M059J (cell line): ENCODE data around the gene MT1B. TPM values are rescaled to one million over a fixed set of nuclear protein-coding genes. Genes with fewer than 3 reads are reported as not detected.

ENCODE experiments used
- DNase-seq: peaks from one replicate; pipeline ENCODE4 v3.0.0-alpha.2; 2012; ENCODE audit warnings: low read depth
- total RNA-seq: library from RNA; depleted of rRNA; stranded (reverse); fragments of >200 nt; shearing (Covaris generic); gene quantifications from 2 replicates; pipeline ENCODE4 v1.2.3, GENCODE V29; 2014; rRNA removed

Gene MT1B
- total RNA-seq: not detected in 2 replicates

GRCh38 chr16:56651586-56651985 is at the start of gene MT1B:
MT1B (plus strand) TSS chr16:56651886; CDS start chr16:56651954, 68 bp downstream.
- DNase-seq: no peak

- DNase-seq: peak; percentile 75
These were observed 48.1 kb upstream of the MT1B start for GRCh38 chr16:56603589-56603988.

GRCh38 chr16:56604966-56605365 is 46.7 kb upstream of the MT1B start:
- DNase-seq: peak; percentile 54

GRCh38 chr16:56605475-56605874 is 46.2 kb upstream of the MT1B start:
- DNase-seq: no peak

DNA sequence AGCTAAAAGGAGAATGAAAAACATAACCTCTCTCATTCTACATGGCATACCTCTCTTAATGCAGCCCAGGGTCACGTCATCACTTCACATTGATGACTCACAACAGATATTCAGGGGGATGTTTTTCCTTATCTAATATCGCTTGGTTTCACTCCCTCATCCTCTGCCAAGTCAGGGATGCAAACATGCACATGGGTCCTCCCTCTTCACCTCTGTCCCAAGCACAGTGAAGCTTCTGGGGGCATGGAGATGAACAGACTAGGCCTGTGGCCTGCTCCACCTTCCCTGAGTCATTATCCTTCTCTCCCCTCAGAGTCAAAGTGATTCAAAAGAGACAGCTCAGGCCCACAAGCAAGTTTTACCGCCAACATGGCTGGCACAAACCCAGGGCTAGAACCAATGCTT is 45.6 kb upstream of the MT1B start:
- DNase-seq: peak; percentile 94

GRCh38 chr16:56606476-56607108 is 45.1 kb upstream of the MT1B start:
- DNase-seq: peak; percentile 99

DNA sequence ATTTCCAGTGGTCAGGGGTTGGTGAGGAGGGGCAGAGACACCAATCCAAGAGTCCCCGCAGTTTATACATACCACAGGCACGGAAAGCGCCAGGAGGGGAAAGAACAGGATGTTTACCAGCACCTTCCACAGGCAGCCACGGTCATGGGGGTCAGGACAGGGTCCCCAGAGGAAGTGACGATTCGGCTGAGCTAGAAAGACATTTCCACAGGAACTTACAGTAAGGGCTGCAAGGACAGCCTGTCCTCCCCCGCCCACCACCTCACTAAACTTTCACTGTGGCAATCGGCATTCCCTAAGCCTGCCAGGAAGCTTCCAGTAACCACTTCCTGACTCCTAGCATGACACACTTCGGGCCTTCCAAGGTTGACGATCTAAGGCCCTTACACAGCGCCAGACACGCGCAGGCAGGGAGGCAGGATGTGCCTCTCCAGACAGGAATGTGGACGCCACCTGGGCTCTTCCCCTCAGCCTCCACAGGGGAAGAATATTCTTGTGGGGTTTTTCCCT is 44.5 kb upstream of the MT1B start:
- peak; percentile 100 for DNase-seq

GRCh38 chr16:56607675-56608042 is 44.0 kb upstream of the MT1B start:
- no peak for DNase-seq

- peak; percentile 97 for DNase-seq
These were observed 43.4 kb upstream of the MT1B start, which contains the start of gene MT2A for GRCh38 chr16:56608043-56608875. MT2A (plus strand) TSS chr16:56608584; CDS start chr16:56608656, 72 bp downstream.

DNA sequence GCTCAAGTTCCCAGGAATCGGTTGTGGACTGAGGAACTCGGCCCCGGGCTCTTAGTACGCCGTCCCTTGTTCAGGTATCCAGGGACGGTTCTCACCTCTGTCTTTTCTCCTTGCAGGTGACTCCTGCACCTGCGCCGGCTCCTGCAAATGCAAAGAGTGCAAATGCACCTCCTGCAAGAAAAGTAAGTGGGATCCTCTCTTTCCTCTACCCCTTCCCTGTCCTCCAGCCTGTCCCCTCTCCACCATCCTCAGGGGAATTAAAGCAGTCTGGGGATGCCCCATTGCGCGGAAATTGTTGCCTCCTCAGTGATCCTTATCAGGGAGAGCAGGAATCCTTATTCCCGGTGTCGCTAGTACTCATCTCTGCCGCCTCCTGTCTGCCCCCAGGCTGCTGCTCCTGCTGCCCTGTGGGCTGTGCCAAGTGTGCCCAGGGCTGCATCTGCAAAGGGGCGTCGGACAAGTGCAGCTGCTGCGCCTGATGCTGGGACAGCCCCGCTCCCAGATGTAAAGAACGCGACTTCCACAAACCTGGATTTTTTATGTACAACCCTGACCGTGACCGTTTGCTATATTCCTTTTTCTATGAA is 42.7 kb upstream of the MT1B start:
- peak; percentile 53 for DNase-seq

GRCh38 chr16:56609463-56609921 is 42.2 kb upstream of the MT1B start:
- peak; percentile 95 for DNase-seq

DNA sequence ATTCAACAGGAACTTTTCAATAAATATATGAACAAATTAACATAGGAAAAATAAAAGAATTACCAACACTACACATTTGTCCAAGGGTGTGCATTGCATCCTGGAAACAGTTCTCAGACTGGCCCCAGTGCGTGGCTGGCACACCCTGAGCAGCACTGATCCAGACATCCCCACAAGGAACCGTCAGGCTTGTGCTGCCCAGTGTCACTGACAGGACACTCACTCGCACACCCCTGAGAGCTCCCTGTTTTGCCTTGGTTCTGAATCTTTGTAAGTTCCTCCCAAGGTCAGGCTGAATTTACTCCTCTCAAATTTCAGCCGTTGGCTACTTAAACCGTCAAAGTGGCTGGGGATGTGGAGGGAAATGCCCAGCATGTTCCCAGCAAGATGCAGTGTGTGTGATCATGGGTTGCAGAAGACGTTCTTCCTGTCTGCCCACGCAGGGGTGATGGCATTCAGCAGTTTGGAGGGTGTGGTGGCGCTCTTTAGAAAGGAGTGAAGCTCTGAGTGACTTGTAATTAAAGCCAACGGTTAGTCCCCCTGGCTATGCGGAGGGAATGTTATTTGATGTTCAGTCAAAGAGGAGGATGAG is 41.6 kb upstream of the MT1B start:
- peak; percentile 92 for DNase-seq

DNA sequence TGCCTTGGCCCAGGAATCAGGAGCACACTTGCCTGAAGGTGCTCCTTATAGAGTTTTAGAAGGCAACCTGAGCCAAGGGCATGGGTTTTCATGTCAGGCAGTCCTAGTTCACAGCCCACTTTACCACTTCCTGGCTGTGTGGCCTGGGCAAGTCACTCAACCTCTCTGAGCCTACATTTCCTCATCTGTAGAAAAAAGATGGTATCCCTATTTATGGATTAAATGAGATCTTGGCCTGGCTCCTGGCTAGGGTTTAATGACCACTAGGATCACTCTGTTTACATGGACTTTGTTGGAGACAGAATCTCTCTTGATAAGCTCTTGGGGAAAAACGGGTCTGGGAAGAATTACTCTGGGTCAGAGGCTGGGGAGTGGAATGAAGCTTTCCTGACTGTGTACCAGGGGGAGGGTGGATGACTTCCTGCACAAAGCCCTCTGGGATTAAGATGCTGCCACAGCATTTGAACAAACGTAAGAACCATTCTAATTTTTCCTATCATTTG is 41.0 kb upstream of the MT1B start:
- DNase-seq: peak; percentile 56

- DNase-seq: peak; percentile 92
These were observed 40.3 kb upstream of the MT1B start for GRCh38 chr16:56611281-56611833.

- peak; percentile 27 for DNase-seq
These were observed 38.0 kb upstream of the MT1B start for GRCh38 chr16:56613706-56614105.

- peak; percentile 94 for DNase-seq
These were observed 37.1 kb upstream of the MT1B start for GRCh38 chr16:56614549-56614991.

GRCh38 chr16:56615353-56615752 is 36.3 kb upstream of the MT1B start:
- DNase-seq: peak; percentile 77

- DNase-seq: no peak
These were observed 35.0 kb upstream of the MT1B start for GRCh38 chr16:56616608-56617211.

DNA sequence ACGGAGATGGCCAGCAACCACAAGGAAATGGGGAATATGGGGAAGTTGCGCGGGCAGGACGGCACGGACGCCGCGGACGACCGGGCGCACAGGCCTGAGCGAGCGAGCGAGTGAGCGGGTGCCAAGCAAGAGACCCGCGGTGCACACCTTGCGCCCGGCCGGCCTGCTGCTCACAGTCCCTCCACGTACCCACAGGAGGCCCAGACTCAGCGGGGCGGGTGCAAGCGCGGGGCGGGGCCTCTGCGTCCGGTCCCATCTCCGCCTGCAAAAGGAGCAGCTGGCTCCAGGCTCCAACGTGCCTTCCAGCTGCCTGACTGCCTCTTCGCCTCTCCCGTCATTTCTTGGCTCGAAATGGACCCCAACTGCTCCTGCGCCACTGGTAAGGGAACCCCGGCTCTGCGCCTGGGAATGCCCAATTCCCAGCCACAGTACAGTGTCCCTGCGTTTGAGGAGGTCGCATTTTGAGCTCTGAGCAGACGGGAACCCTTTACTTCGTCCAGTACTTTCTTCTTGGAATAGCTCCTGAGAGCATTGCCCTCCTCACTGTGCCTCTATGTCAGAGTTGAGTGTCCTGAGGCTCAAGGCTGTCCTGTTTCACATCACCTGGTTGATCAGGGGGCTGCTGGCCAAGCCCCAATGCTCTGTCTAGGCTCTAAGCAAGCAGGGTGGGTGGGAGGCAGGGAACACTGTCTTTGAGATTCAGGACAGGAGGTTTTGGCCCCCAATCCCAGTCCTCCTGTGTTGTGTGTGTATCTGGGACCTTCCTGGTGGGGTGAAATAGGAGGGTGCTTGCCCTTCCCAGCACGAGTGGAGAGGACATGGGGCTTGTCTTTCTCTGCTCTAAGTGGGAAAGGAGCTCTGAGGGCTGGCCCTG is 34.2 kb upstream of the MT1B start:
- DNase-seq: no peak

DNA sequence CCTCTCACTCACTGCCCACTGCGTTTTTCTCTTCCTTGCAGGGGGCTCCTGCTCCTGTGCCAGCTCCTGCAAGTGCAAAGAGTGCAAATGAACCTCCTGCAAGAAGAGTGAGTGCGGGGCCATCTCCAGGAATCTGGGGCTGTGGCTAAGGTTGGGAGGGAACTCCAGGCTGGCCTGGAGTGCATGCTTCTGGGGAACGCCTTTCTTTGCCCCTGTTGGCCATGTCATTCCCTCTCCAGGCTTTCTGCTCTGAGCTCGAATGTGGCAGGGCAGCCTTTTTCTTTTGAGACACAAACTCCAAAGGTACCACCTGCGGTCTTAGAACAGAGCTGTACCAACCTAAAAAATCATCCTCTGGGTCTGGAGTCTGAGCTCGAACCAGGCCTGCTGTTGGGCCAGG is 33.5 kb upstream of the MT1B start:
- DNase-seq: no peak
